DMS53 (cell line): ENCODE data around the gene ZBTB48.
"Not testable (repeated sequence)": the region's sequence is repeated elsewhere in the genome, so short reads cannot be mapped to it uniquely, and the experiment has no call there.

Experiments used
- DNase-seq: peaks from one replicate; lab custom pipeline; 2025; lab: John Stamatoyannopoulos, UW

ZBTB48 gene

DNA sequence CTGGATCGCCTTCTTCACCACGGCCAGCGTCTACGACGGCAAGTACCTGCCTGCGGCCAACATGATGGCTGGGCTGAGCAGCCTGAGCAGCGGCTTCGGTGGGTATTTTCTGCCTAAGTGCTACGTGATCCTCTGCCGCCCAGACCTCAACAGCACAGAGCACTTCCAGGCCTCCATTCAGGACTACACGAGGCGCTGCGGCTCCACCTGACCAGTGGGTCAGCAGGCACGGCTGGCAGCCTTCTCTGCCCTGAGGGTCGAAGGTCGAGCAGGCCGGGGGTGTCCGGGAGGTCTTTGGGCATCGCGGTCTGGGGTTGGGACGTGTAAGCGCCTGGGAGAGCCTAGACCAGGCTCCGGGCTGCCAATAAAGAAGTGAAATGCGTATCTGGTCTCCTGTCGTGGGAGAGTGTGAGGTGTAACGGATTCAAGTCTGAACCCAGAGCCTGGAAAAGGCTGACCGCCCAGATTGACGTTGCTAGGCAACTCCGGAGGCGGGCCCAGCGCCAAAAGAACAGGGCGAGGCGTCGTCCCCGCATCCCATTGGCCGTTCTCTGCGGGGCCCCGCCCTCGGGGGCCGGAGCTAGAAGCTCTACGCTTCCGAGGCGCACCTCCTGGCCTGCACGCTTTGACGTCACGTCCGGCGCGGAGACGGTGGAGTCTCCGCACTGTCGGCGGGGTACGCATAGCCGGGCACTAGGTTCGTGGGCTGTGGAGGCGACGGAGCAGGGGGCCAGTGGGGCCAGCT, at the start of gene ZBTB48:
ZBTB48 (plus strand) TSS at position 621 of the 745 bp plus-strand sequence. CDS start 616 bp downstream, outside the sequence.
- peak; percentile 99 for DNase-seq

GRCh38 chr1:6530504-6531160, 49.2 kb upstream of the ZBTB48 start:
- DNase-seq = no peak

DNA sequence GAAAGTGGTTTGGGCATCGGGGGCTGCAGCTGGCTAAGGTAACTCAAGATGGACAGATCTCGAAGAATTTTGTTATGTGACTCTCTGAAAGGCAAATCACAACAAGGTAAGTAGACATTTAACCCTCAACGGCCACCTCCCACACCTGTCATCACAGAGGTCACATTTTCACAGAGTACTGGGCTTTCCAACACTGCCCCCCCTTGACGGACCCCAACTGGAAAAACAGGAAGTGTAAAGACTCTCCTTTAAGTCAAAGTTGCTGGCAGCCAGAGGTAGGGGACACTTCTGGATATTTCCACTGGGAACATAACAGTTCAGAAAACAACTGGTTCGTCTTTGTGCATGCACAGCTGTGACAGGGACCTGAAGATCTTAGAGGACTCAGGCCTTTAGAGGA, 47.8 kb upstream of the ZBTB48 start:
- no peak for DNase-seq

- no peak for DNase-seq
Observed at GRCh38 chr1:6534248-6534822, 45.5 kb upstream of the ZBTB48 start.

GRCh38 chr1:6535214-6535613, 44.6 kb upstream of the ZBTB48 start:
- DNase-seq = no peak

- DNase-seq = no peak
Observed at GRCh38 chr1:6536291-6536690, 43.5 kb upstream of the ZBTB48 start.

GRCh38 chr1:6538956-6539355, 40.8 kb upstream of the ZBTB48 start:
- no peak for DNase-seq

GRCh38 chr1:6544831-6545230, 35.0 kb upstream of the ZBTB48 start:
- DNase-seq = no peak

DNA sequence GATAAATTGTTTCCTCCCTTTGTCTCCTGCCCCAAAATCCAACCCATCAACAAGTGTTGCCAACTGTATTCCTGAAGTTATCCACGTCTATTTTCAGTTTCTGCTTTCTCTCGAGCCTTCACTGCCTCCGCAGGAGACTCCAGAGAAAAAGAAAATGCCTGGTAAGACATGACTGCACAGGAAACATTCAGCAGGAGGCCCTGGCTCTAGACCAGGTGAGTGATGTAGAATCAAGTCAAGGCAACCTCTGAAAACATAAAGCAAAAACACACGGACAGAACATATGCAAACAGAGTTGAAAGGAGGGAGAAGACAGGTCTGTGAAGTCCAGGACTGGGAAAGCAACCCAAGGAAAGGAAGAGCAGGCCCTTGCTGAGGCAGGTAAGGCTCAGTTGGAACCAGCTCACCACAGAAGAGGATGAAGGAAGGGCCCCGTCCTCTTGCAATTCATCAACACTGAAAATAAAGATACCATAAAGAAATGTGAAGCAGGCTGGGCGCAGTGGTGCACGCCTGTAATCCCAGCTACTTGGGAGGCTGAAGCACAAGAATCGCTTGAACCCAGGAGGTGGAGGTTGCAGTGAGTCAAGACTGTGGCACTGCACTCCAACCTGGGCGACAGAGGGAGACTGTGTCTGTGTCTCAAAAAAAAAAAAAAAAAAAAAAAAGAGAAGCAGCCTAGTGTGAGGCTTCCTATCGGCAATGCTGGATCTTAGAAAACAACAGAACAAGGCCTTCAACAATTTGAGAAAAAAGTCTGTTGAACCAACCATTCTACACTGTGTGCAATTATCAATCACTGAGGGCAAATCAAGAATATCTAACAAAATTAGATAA, 34.3 kb upstream of the ZBTB48 start:
- no peak for DNase-seq

- DNase-seq = no peak
Observed at GRCh38 chr1:6546326-6546725, 33.5 kb upstream of the ZBTB48 start.

DNA sequence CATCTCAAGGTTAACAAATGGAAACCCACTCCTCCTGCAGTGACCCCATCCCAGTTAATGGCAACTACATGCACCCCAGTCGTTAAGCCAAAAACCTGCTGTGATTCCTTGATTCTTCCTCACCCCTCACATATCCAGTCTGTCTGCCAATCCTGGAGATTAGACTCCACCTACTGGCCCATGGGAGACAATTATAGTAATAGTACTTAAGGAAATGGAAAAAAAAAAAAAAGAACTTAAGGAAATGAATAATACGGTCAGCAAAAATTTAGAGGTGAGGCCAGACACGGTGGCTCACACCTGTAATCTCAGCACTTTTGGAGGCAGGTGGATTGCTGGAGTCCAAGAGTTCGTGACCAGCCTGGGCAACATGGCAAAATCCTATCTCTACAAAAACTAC, 32.5 kb upstream of the ZBTB48 start:
- peak; percentile 11 for DNase-seq

- DNase-seq = peak; percentile 95
Observed at GRCh38 chr1:6554031-6554906, 25.5 kb upstream of the ZBTB48 start, which contains the start of gene NOL9. Gene NOL9 (minus strand): TSS chr1:6554513. CDS start chr1:6554502, 11 bp downstream.

DNA sequence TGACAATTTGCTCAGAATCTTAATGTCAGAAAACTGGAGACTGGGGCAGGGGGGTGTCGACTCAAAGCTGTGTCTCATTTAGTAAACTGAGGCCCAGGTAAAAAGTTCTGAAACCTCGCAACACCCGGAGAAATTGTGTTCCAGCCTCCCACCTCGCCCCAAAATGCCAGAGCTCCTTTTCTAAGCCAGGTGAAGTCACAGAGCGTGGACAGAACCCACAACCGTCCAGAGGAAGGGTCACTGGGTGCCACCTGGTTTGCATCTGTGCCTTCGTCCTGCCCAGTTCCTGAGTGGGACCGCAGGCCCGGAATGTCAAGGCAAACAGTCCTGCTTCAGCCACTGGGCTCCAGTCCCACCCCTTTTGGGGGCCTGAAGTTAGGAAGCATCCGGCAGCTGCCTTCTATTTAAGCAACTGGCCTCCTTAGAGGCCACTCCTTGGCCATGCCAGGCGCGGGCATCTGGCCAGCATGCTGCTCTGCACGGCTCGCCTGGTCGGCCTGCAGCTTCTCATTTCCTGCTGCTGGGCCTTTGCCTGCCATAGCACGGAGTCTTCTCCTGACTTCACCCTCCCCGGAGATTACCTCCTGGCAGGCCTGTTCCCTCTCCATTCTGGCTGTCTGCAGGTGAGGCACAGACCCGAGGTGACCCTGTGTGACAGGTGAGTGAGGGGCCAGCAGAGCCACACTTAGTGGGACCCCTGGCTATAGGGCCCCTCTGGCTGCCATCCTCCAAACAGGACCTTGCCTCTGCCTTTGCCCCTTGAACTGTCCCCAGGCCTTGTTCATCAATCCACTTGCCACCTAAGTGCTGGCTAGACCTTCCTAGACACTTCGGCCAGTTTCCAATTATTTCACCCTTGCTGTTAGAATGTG, 24.7 kb upstream of the ZBTB48 start, which contains the start of gene TAS1R1:
TAS1R1 (plus strand) TSS at position 401 of the 872 bp plus-strand sequence; CDS start at position 468, 67 bp downstream.
- DNase-seq = peak; percentile 47

DNA sequence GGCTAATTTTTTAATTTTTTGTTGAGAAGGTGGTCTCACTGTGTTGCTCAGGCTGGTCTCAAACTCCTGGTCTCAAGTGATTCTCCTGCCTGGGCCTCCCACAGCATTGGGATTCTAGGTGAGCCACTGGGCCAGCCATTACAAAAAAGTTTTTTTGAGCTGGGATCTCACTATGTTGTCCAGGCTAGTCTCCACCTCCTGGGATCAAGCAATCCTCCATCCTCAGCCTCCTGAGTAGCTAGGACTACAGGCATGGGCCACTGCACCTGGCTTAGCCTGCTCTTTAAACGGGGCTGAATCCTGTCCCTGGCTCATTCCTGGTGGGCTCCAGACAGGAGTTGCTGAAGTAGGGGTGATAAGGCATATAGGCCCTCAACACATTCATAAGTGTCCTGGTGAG, 22.2 kb upstream of the ZBTB48 start:
- DNase-seq = no peak

DNA sequence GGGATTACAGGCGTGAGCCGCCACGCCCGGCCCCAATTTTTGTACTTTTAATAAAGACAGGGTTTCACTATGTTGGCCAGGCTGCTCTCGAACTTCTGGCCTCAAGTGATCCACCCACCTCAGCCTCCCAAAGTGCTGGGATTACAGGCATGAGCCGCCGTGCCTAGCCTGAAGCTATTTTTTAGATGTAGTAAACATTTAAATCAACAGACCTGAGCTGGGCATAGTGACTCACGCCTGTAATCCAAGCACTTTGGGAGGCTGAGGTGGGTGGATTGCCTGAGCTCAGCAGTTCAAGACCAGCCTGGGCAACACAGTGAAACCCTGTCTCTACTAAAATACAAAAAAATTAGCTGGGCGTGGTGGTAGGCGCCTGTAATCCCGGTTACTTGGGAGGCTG, 20.6 kb upstream of the ZBTB48 start:
- not testable (repeated sequence) for DNase-seq

- DNase-seq = no peak
Observed at GRCh38 chr1:6560267-6560666, 19.5 kb upstream of the ZBTB48 start.

- DNase-seq = no peak
Observed at GRCh38 chr1:6569033-6569432, 10.8 kb upstream of the ZBTB48 start.

GRCh38 chr1:6570100-6570499, 9.7 kb upstream of the ZBTB48 start:
- DNase-seq = no peak

DNA sequence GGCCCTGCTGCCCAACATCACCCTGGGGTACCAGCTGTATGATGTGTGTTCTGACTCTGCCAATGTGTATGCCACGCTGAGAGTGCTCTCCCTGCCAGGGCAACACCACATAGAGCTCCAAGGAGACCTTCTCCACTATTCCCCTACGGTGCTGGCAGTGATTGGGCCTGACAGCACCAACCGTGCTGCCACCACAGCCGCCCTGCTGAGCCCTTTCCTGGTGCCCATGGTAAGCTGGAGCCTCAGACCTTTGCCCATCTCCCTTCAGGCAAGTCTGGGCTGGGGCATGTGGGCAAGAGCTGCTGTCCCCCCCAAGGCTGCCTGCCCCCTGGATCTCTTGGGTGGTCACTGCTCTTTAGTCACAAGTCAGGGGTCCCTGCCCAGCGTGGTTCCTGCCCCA, 8.8 kb upstream of the ZBTB48 start:
- DNase-seq = no peak
